ENCODE measurements around the gene SCAF1. TPM values are rescaled to one million over a fixed set of nuclear protein-coding genes. Genes with fewer than 3 reads are reported as not detected.

Gene SCAF1
- total RNA-seq, 2 experiments from 2014 or later, result 78.8 to 79.3 TPM

- no peak overlapping the region for H3K4me3 Mint-ChIP-seq
- DNase-seq, result no peak
- H3K4me1 Mint-ChIP-seq, result peaks cover 5% of the 10 kb centered on the region
- no peaks in the 10 kb centered on the region for H3K27me3 Mint-ChIP-seq
- CTCF ChIA-PET, result interaction anchor here (1.7 kb wide), 1 partner anchor 88 kb away, joined by 4 read pairs; no protein-coding TSS in a partner anchor
- H3K9me3 Mint-ChIP-seq (ENCODE audit: low read depth), result no peaks in the 10 kb centered on the region
- no peak for ATAC-seq
- H3K27ac Mint-ChIP-seq, result no peak overlapping the region
- H3K36me3 Mint-ChIP-seq, result peaks cover 33% of the 10 kb centered on the region
Measured at GRCh38 chr19:49657493-49658138, 15.6 kb downstream of the SCAF1 start.

- Mint-ChIP-seq H3K27me3 (no peaks in the 10 kb centered on the region), H3K4me1 (peaks cover 10% of the 10 kb centered on the region), H3K36me3 (peaks cover 35% of the 10 kb centered on the region), H3K27ac (no peak overlapping the region), H3K4me3 (no peak overlapping the region), H3K9me3 (ENCODE audit: low read depth) (no peaks in the 10 kb centered on the region)
- CTCF ChIA-PET, result interaction anchor here (1.7 kb wide), 1 partner anchor 88 kb away, joined by 4 read pairs; no protein-coding TSS in a partner anchor
- ATAC-seq (no peak), DNase-seq (no peak)
Measured at GRCh38 chr19:49658139-49658517, 16.1 kb downstream of the SCAF1 start.

- H3K27me3 Mint-ChIP-seq, result no peaks in the 10 kb centered on the region
- DNase-seq (no peak), ATAC-seq (no peak)
- CTCF ChIA-PET, result interaction anchor here (0.9 kb wide), 1 partner anchor 18 kb away, joined by 3 read pairs; the partner anchor contains the start of gene PRMT1
- peaks cover 17% of the 10 kb centered on the region for H3K4me1 Mint-ChIP-seq
- H3K4me3 Mint-ChIP-seq, result no peak overlapping the region
- peaks cover 35% of the 10 kb centered on the region for H3K36me3 Mint-ChIP-seq
- H3K9me3 Mint-ChIP-seq (ENCODE audit: low read depth), result no peaks in the 10 kb centered on the region
- H3K27ac Mint-ChIP-seq, result no peak overlapping the region
Measured at GRCh38 chr19:49658566-49659442, 16.8 kb downstream of the SCAF1 start.

GRCh38 chr19:49660338-49660961, 18.4 kb downstream of the SCAF1 start:
- Mint-ChIP-seq H3K4me3 (no peak overlapping the region), H3K9me3 (ENCODE audit: low read depth) (no peaks in the 10 kb centered on the region), H3K27ac (no peak overlapping the region), H3K4me1 (peaks cover 21% of the 10 kb centered on the region), H3K36me3 (peaks cover 29% of the 10 kb centered on the region), H3K27me3 (no peaks in the 10 kb centered on the region)
- CTCF ChIA-PET, result interaction anchor here (1.2 kb wide), 1 partner anchor 158 kb away, joined by 3 read pairs; no protein-coding TSS in a partner anchor
- DNase-seq (no peak), ATAC-seq (no peak)

- H3K4me1 Mint-ChIP-seq, result peaks cover 27% of the 10 kb centered on the region
- peaks cover 25% of the 10 kb centered on the region for H3K36me3 Mint-ChIP-seq
- H3K4me3 Mint-ChIP-seq, result no peak overlapping the region
- H3K27me3 Mint-ChIP-seq, result no peaks in the 10 kb centered on the region
- no peaks in the 10 kb centered on the region for H3K9me3 Mint-ChIP-seq (ENCODE audit: low read depth)
- H3K27ac Mint-ChIP-seq, result no peak overlapping the region
- no peak for ATAC-seq
- CTCF ChIA-PET, result interaction anchor here (1.1 to 2.7 kb wide), 2 partner anchors 10 to 19 kb away, joined by 3 to 11 read pairs; no protein-coding TSS in a partner anchor
- DNase-seq, result no peak
Measured at GRCh38 chr19:49662011-49662410, 20.0 kb downstream of the SCAF1 start.

- ATAC-seq, result no peak
- Mint-ChIP-seq H3K27me3 (no peaks in the 10 kb centered on the region), H3K4me3 (peak overlapping the region; percentile 97), H3K27ac (peak overlapping the region; percentile 92), H3K36me3 (peaks cover 21% of the 10 kb centered on the region), H3K4me1 (peaks cover 34% of the 10 kb centered on the region), H3K9me3 (ENCODE audit: low read depth) (no peaks in the 10 kb centered on the region)
- no peak for DNase-seq
- CTCF ChIA-PET, result interaction anchor here (1.5 to 6.6 kb wide), 4 partner anchors 9 to 20 kb away, joined by 4 to 64 read pairs (median 8); partner anchors contain the start of gene PRMT1
Measured at GRCh38 chr19:49663224-49663623, 21.2 kb downstream of the SCAF1 start.

GRCh38 chr19:49664171-49665035, 22.4 kb downstream of the SCAF1 start:
- Mint-ChIP-seq H3K9me3 (ENCODE audit: low read depth) (no peaks in the 10 kb centered on the region), H3K4me3 (peak overlapping the region; percentile 97), H3K4me1 (peaks cover 34% of the 10 kb centered on the region), H3K36me3 (peaks cover 16% of the 10 kb centered on the region), H3K27ac (peak overlapping the region; percentile 92), H3K27me3 (no peaks in the 10 kb centered on the region)
- DNase-seq (peak; percentile 94), ATAC-seq (peak; percentile 74)
- CTCF ChIA-PET, result interaction anchor here (0.6 to 6.6 kb wide), 12 partner anchors 8 to 1387 kb away, joined by 3 to 64 read pairs (median 4); partner anchors contain the start of genes PRMT1 and SCAF1

GRCh38 chr19:49665036-49665350, 23.0 kb downstream of the SCAF1 start:
- peaks cover 34% of the 10 kb centered on the region for H3K4me1 Mint-ChIP-seq
- H3K9me3 Mint-ChIP-seq (ENCODE audit: low read depth), result no peaks in the 10 kb centered on the region
- peaks cover 18% of the 10 kb centered on the region for H3K36me3 Mint-ChIP-seq
- DNase-seq, result no peak
- CTCF ChIA-PET, result interaction anchor here (1.0 to 6.6 kb wide), 8 partner anchors 7 to 116 kb away, joined by 3 to 64 read pairs (median 5); partner anchors contain the start of genes PRMT1 and SCAF1
- no peak for ATAC-seq
- no peaks in the 10 kb centered on the region for H3K27me3 Mint-ChIP-seq
- peak overlapping the region; percentile 97 for H3K4me3 Mint-ChIP-seq
- peak overlapping the region; percentile 92 for H3K27ac Mint-ChIP-seq

- H3K36me3 Mint-ChIP-seq, result peaks cover 14% of the 10 kb centered on the region
- H3K27me3 Mint-ChIP-seq, result no peaks in the 10 kb centered on the region
- H3K4me3 Mint-ChIP-seq, result peak within 1 kb of the TSS; percentile 97
- H3K9me3 Mint-ChIP-seq (ENCODE audit: low read depth), result no peaks in the 10 kb centered on the region
- H3K27ac Mint-ChIP-seq, result peak within 1 kb of the TSS; percentile 92
- peak; percentile 86 for ATAC-seq
- CTCF ChIA-PET, result interaction anchor here (0.9 to 6.6 kb wide), 5 partner anchors 11 to 196 kb away, joined by 3 to 64 read pairs (median 5); partner anchors contain the start of genes PRMT1 and SCAF1
- peak; percentile 99 for DNase-seq
- peaks cover 34% of the 10 kb centered on the region for H3K4me1 Mint-ChIP-seq
Measured at GRCh38 chr19:49665351-49666119, 23.5 kb downstream of the SCAF1 start, which contains the start of the genes BCL2L12 and IRF3. Gene BCL2L12 (plus strand): TSS chr19:49665933. CDS start chr19:49666693, 760 bp downstream. Gene IRF3 (minus strand): TSS chr19:49665857. CDS start chr19:49664838, 1,019 bp downstream.

- CTCF ChIA-PET, result interaction anchor here (0.9 to 6.6 kb wide), 3 partner anchors 11 to 197 kb away, joined by 3 to 64 read pairs (median 5); partner anchors contain the start of genes PRMT1 and SCAF1
- ATAC-seq (no peak), DNase-seq (no peak)
- Mint-ChIP-seq H3K36me3 (peaks cover 14% of the 10 kb centered on the region), H3K27ac (peak overlapping the region; percentile 92), H3K4me1 (peaks cover 34% of the 10 kb centered on the region), H3K4me3 (peak overlapping the region; percentile 97), H3K9me3 (ENCODE audit: low read depth) (no peaks in the 10 kb centered on the region), H3K27me3 (no peaks in the 10 kb centered on the region)
Measured at GRCh38 chr19:49666120-49666444, 24.1 kb downstream of the SCAF1 start.

GRCh38 chr19:49667473-49667872, 25.5 kb downstream of the SCAF1 start:
- CTCF ChIA-PET, result interaction anchor here (0.6 to 6.6 kb wide), 3 partner anchors 10 to 165 kb away, joined by 5 to 64 read pairs (median 6); partner anchors contain the start of gene PRMT1
- H3K27me3 Mint-ChIP-seq, result no peaks in the 10 kb centered on the region
- peak overlapping the region; percentile 54 for H3K27ac Mint-ChIP-seq
- DNase-seq, result no peak
- H3K36me3 Mint-ChIP-seq, result peaks cover 12% of the 10 kb centered on the region
- ATAC-seq, result no peak
- H3K4me1 Mint-ChIP-seq, result peaks cover 40% of the 10 kb centered on the region
- peak overlapping the region; percentile 97 for H3K4me3 Mint-ChIP-seq
- no peaks in the 10 kb centered on the region for H3K9me3 Mint-ChIP-seq (ENCODE audit: low read depth)

Measured in activated CD8-positive, alpha-beta memory T cell treated with anti-CD3 and anti-CD28 coated beads, Interleukin-2, amount 10 ng/mL, durations not matched to agents 7 days and 5 days (primary cell).